GM23248 (cell line): ENCODE results near the gene FOLR1. TPM values are rescaled to one million over a fixed set of nuclear protein-coding genes. Genes with fewer than 3 reads are reported as not detected.

ENCODE experiments used
- DNase-seq: peaks from one replicate; pipeline ENCODE4 v3.0.0-alpha.2; 2015
- H2AFZ ChIP-seq: fragments of 200-600 bp; sonication (generic); 2 replicates; pipeline ENCODE4 v1.6.1; 2016; ENCODE audit warnings: antibody characterized with exemption
- H3F3A ChIP-seq: fragments of 200-600 bp; sonication (generic); 2 replicates; pipeline ENCODE4 v1.6.1; 2016; ENCODE audit warnings: mild to moderate bottlenecking, antibody characterized with exemption, mixed run types; ENCODE audit not compliant: insufficient read depth
- H3K27ac ChIP-seq: fragments of 200-600 bp; sonication (generic); 2 replicates; pipeline ENCODE4 v1.5.1; 2016; ENCODE audit warnings: mild to moderate bottlenecking
- H3K27me3 ChIP-seq: fragments of 200-600 bp; sonication (generic); replicated peaks from 2 replicates; pipeline ENCODE4 v1.6.1; 2016; ENCODE audit warnings: mild to moderate bottlenecking; ENCODE audit not compliant: insufficient read depth
- H3K36me3 ChIP-seq: fragments of 200-600 bp; sonication (generic); 2 replicates; pipeline ENCODE4 v1.6.1; 2016; ENCODE audit warnings: low read depth, mild to moderate bottlenecking
- H3K4me1 ChIP-seq: fragments of 200-600 bp; sonication (generic); 2 replicates; pipeline ENCODE4 v1.6.1; 2016; ENCODE audit warnings: mild to moderate bottlenecking; ENCODE audit not compliant: insufficient read depth
- H3K4me2 ChIP-seq: fragments of 200-600 bp; sonication (generic); one replicate; pipeline ENCODE4 v1.6.1; 2016; ENCODE audit warnings: mild to moderate bottlenecking; ENCODE audit not compliant: unreplicated experiment
- H3K4me3 ChIP-seq: fragments of 200-600 bp; sonication (generic); 2 replicates; pipeline ENCODE4 v1.5.1; 2016; ENCODE audit warnings: mild to moderate bottlenecking
- H3K79me2 ChIP-seq: fragments of 200-600 bp; sonication (generic); 2 replicates; pipeline ENCODE4 v1.6.1; 2016; ENCODE audit warnings: mild to moderate bottlenecking; ENCODE audit not compliant: insufficient read depth
- H3K9ac ChIP-seq: fragments of 200-600 bp; sonication (generic); 2 replicates; pipeline ENCODE4 v1.6.1; 2016; ENCODE audit warnings: mild to moderate bottlenecking
- H3K9me2 ChIP-seq: fragments of 200-600 bp; sonication (generic); 2 replicates; pipeline ENCODE4 v1.6.1; 2016; ENCODE audit warnings: mixed run types, mild to moderate bottlenecking, moderate library complexity; ENCODE audit not compliant: insufficient read depth
- H3K9me3 ChIP-seq: fragments of 200-600 bp; sonication (generic); one replicate; pipeline ENCODE4 v1.6.1; 2017; ENCODE audit warnings: low read depth
- H4K20me1 ChIP-seq: fragments of 200-600 bp; sonication (generic); 2 replicates; pipeline ENCODE4 v1.6.0; 2016; ENCODE audit not compliant: insufficient read depth
- EZH2 ChIP-seq: fragments of 200-600 bp; sonication (generic); IDR thresholded peaks from 2 replicates; pipeline ENCODE4 v1.6.1; 2018; ENCODE audit warnings: antibody characterized with exemption, mild to moderate bottlenecking; ENCODE audit not compliant: insufficient read depth, poor library complexity, severe bottlenecking
- EZH2phosphoT487 ChIP-seq: fragments of 200-600 bp; sonication (generic); IDR thresholded peaks from 2 replicates; pipeline ENCODE4 v1.6.1; 2018; ENCODE audit warnings: antibody characterized with exemption, moderate library complexity, mild to moderate bottlenecking, low read depth; ENCODE audit not compliant: insufficient read depth
- WGBS, 2 experiments: methylation state at CpG; one replicate each; pipeline ENCODE4 v1.1.6; 2015 to 2017; ENCODE audit warnings: low lambda C conversion rate in 2 of 2, low coverage in 1 of 2; ENCODE audit errors: missing lambda C conversion rate in 2 of 2; 5-methylcytosine and 5-hydroxymethylcytosine counted together
- in situ Hi-C: fragments of 300-500 bp; cut with MboI; formaldehyde crosslinking; loops from 2 replicates; pipeline ENCODE4 v1.15.0; 2020
- polyA plus RNA-seq: library from polyadenylated mRNA; unstranded; fragments of >200 nt; fragmentation: Nextera tagmentation; extraction: Ambion mirVana; gene quantifications from 2 replicates; pipeline ENCODE4 v1.2.1, GENCODE V29; 2016
- total RNA-seq: library from RNA; depleted of rRNA; stranded (reverse); fragments of >200 nt; shearing (Covaris generic); gene quantifications from 2 replicates; pipeline ENCODE4 v1.2.3, GENCODE V29; 2014

The FOLR1 gene
- total and polyA plus RNA-seq, 2 experiments from 2014 or later = 0.24 TPM; not detected in 1

- H3K4me1 ChIP-seq = no peaks in the 10 kb centered on the region
- no peak overlapping the region for H3K4me2 ChIP-seq
- TF ChIP-seq EZH2 (no peak), EZH2phosphoT487 (no peak)
- H3K9me2 ChIP-seq = no peaks in the 10 kb centered on the region
- no peak overlapping the region for H2AFZ ChIP-seq
- no peak overlapping the region for H3K9ac ChIP-seq
- H3K27ac ChIP-seq = no peak overlapping the region
- 95 to 99% methylated on average over 3 to 4 of the region's 4 CpGs for WGBS, 2 experiments
- H4K20me1 ChIP-seq = no peaks in the 10 kb centered on the region
- peaks cover 42% of the 10 kb centered on the region for H3F3A ChIP-seq
- in situ Hi-C loops = no loop called here
- peaks cover 6% of the 10 kb centered on the region; the same call in 1 of the 2 replicates for H3K79me2 ChIP-seq
- no peaks in the 10 kb centered on the region for H3K9me3 ChIP-seq
- no peak for DNase-seq
- H3K27me3 ChIP-seq = no peaks in the 10 kb centered on the region
- peaks cover 27% of the 10 kb centered on the region; the same call in 1 of the 2 replicates for H3K36me3 ChIP-seq
- no peak overlapping the region for H3K4me3 ChIP-seq
Observed at GRCh38 chr11:72234920-72235319, 43.0 kb downstream of the FOLR1 start.

DNA sequence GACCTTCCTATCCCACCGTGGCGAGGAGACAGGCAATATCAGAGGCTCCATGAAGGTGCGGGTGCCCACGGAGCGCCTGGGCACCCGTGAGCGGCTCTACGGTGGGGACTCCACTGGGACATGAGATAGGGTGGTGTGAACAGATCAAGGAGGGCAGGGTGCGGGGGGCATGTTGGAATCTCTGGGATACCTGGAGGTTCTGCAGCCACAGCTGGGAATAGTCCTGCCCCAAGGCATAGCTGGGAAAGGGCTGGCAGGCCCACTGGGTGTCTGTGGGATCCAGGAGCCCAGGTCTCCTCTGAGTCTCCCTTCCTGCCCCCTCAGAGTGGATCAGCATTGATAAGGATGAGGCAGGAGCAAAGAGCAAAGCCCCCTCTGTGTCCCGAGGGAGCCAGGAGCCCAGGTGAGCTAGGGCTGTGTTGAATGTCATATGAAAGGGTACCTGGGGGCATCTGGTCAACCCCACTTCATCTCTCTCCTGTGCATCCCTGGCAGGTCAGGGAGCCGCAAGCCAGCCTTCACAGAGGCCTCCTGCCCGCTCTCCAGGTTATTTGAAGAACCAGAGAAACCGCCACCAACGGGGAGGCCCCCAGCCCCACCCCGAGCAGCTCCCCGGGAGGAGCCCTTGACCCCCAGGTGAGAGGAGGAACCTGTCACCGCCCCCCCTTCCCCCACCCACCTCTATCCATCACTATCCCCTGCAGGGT, 43.6 kb downstream of the FOLR1 start:
- Histone ChIP-seq H3K27me3 (no peaks in the 10 kb centered on the region), H3K4me3 (no peak overlapping the region), H3K9me3 (no peaks in the 10 kb centered on the region), H2AFZ (no peak overlapping the region), H3K4me2 (no peak overlapping the region), H3K4me1 (no peaks in the 10 kb centered on the region), H4K20me1 (no peaks in the 10 kb centered on the region), H3F3A (peaks cover 42% of the 10 kb centered on the region), H3K9ac (no peak overlapping the region), H3K27ac (no peak overlapping the region), H3K79me2 (peaks cover 6% of the 10 kb centered on the region; the same call in 1 of the 2 replicates), H3K9me2 (no peaks in the 10 kb centered on the region), H3K36me3 (peaks cover 23% of the 10 kb centered on the region; the same call in 1 of the 2 replicates)
- in situ Hi-C loops = no loop called here
- DNase-seq = no peak
- 86 to 94% methylated on average over 14 to 17 of the region's 17 CpGs for WGBS, 2 experiments
- TF ChIP-seq EZH2 (no peak), EZH2phosphoT487 (no peak)

DNA sequence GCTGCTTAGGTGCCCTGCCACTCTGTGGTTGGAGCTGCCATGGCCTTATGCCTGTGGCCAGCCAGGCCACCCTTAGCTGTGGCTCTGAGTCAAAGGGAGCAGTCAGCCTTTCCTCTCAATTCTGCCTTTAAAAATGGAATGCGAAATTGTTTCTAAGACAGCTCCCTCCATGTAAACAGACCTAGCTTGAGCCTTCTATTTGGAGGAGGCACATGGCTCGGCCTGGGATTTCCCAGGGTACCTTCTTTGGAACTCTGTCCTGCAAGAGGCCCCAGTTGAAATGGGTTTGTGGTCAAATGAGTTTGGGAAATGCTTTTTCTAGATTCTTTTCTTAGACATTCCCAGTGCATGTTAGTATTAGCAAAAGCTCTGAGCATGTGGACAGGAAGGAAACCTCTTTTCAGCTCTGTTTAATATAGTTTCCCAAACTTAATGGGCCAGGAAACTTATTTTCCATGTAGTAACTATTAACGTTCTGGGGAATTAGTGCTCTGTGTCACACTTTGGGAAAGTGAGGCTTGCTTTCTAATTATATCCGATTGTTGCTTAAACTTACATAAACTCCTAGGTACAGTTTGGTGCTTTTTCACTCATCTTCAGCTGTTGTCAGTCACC, 44.2 kb downstream of the FOLR1 start:
- Histone ChIP-seq H3K36me3 (peaks cover 16% of the 10 kb centered on the region; the same call in 1 of the 2 replicates), H3K79me2 (peaks cover 6% of the 10 kb centered on the region; the same call in 1 of the 2 replicates), H2AFZ (no peak overlapping the region), H3K27me3 (no peaks in the 10 kb centered on the region), H3K9me2 (no peaks in the 10 kb centered on the region), H3F3A (peaks cover 42% of the 10 kb centered on the region), H3K4me2 (no peak overlapping the region), H3K27ac (no peak overlapping the region), H4K20me1 (no peaks in the 10 kb centered on the region), H3K9me3 (no peaks in the 10 kb centered on the region), H3K4me1 (no peaks in the 10 kb centered on the region), H3K9ac (no peak overlapping the region), H3K4me3 (no peak overlapping the region)
- WGBS, 2 experiments = 56 to 58% methylated on average over 4 of the region's 4 CpGs
- in situ Hi-C loops = no loop called here
- TF ChIP-seq EZH2phosphoT487 (no peak), EZH2 (no peak)
- no peak for DNase-seq

DNA sequence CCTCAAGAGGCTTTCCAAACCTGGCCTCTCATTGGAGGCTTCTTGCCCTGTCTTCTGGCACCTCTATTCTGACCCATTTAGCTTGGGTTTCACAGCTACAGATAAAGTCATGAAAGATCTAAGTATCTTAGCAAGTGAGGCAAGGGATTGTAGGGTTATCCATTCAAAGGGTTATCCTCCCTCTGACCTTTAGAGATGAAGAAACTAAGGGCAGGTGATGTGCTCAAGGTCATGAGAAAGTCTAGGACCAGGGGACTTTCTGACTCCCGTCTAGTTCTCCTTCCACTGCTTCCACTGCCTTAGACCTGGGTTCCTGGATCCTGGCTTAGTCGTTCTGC, 44.8 kb downstream of the FOLR1 start:
- Histone ChIP-seq H3K4me2 (no peak overlapping the region), H3K4me1 (no peaks in the 10 kb centered on the region), H2AFZ (no peak overlapping the region), H3K9ac (no peak overlapping the region), H3K4me3 (no peak overlapping the region), H3K9me3 (no peaks in the 10 kb centered on the region), H3K36me3 (peaks cover 12% of the 10 kb centered on the region; the same call in 1 of the 2 replicates), H3K9me2 (no peaks in the 10 kb centered on the region), H3K27me3 (0 out of 2 replicates have a peak, but pooled peaks cover under 1% of the 10 kb centered on the region), H3K79me2 (peaks cover under 1% of the 10 kb centered on the region; the same call in 1 of the 2 replicates), H3K27ac (no peak overlapping the region), H3F3A (peaks cover 42% of the 10 kb centered on the region), H4K20me1 (no peaks in the 10 kb centered on the region)
- in situ Hi-C loops = no loop called here
- TF ChIP-seq EZH2 (no peak), EZH2phosphoT487 (no peak)
- 91 to 100% methylated on average over 2 of the region's 2 CpGs for WGBS, 2 experiments
- DNase-seq = no peak
